GM12892 (cell line): ENCODE measurements around the gene MEGF11.
"Not testable (repeated sequence)": the region's sequence is repeated elsewhere in the genome, so short reads cannot be mapped to it uniquely, and the experiment has no call there.

ENCODE experiments used
- DNase-seq: peaks from one replicate; pipeline ENCODE4 v3.0.0; 2011; ENCODE audit not compliant: insufficient read length
- FAIRE-seq: peaks from 2 replicates; lab custom pipeline; 2011; peaks lifted over from hg19 to GRCh38; lab: Jason Lieb, UNC
- POLR2A ChIP-seq: IDR thresholded peaks from 2 replicates; pipeline ENCODE4 v1.6.1; 2011; ENCODE audit warnings: low read depth, low read length, control low read depth
- POLR2AphosphoS5 ChIP-seq: IDR thresholded peaks from 2 replicates; pipeline ENCODE4 v1.6.1; 2011; ENCODE audit warnings: low read depth, low read length, control low read depth
- TAF1 ChIP-seq: IDR thresholded peaks from 2 replicates; pipeline ENCODE4 v1.6.1; 2011; ENCODE audit warnings: low read depth, mild to moderate bottlenecking, control low read depth, low read length, borderline replicate concordance

The MEGF11 gene

GRCh38 chr15:65877749-65878148 is 375.8 kb downstream of the MEGF11 start:
- no peak for DNase-seq
- no peak for FAIRE-seq
- TF ChIP-seq POLR2AphosphoS5 = no peak
- TF ChIP-seq TAF1 = no peak
- TF ChIP-seq POLR2A = no peak

GRCh38 chr15:65875458-65875857 is 378.1 kb downstream of the MEGF11 start:
- no peak for FAIRE-seq
- TF ChIP-seq POLR2AphosphoS5 (no peak), TAF1 (no peak), POLR2A (no peak)
- DNase-seq = no peak

- no peak for TF ChIP-seq TAF1
- no peak for TF ChIP-seq POLR2AphosphoS5
- no peak for TF ChIP-seq POLR2A
- FAIRE-seq = no peak
- DNase-seq = no peak
These were observed 380.3 kb downstream of the MEGF11 start for GRCh38 chr15:65873256-65873655.

- not testable (repeated sequence) for FAIRE-seq, DNase-seq
These were observed 381.0 kb downstream of the MEGF11 start for GRCh38 chr15:65872596-65872995.

- not testable (repeated sequence) for DNase-seq, FAIRE-seq
These were observed 381.7 kb downstream of the MEGF11 start for GRCh38 chr15:65871886-65872285.

GRCh38 chr15:65870889-65871533 is 382.5 kb downstream of the MEGF11 start:
- FAIRE-seq (peak; percentile 70), DNase-seq (peak; percentile 13)
- peak; percentile 54 for TF ChIP-seq POLR2A
- peak; percentile 48; the same call in 1 of the 2 replicates for TF ChIP-seq POLR2AphosphoS5
- TF ChIP-seq TAF1 = no peak

- no peak for DNase-seq
- TF ChIP-seq POLR2A = no peak; the same call in 1 of the 2 replicates
- FAIRE-seq = peak; percentile 64
These were observed 383.3 kb downstream of the MEGF11 start for GRCh38 chr15:65869954-65870871.

- DNase-seq = peak; percentile 86
- peak; percentile 90 for FAIRE-seq
- TF ChIP-seq POLR2A = peak; percentile 94
- TF ChIP-seq POLR2AphosphoS5 = peak; percentile 95
- peak; percentile 56; the same call in 1 of the 2 replicates for TF ChIP-seq TAF1
These were observed 384.2 kb downstream of the MEGF11 start, which contains the start of gene RAB11A for GRCh38 chr15:65869126-65869953. TSS of gene RAB11A (plus strand) at chr15:65869491. CDS start at chr15:65869586, 95 bp downstream.

GRCh38 chr15:65868546-65869125 is 384.9 kb downstream of the MEGF11 start:
- no peak for FAIRE-seq
- TF ChIP-seq POLR2AphosphoS5 (no peak), TAF1 (no peak), POLR2A (no peak)
- no peak for DNase-seq

GRCh38 chr15:65867933-65868332 is 385.6 kb downstream of the MEGF11 start:
- DNase-seq, FAIRE-seq: not testable (repeated sequence)

- no peak for FAIRE-seq
- DNase-seq = no peak
- no peak for TF ChIP-seq POLR2AphosphoS5
- no peak for TF ChIP-seq POLR2A
- no peak for TF ChIP-seq TAF1
These were observed 386.3 kb downstream of the MEGF11 start for GRCh38 chr15:65867244-65867643.

GRCh38 chr15:65863106-65863505 is 390.4 kb downstream of the MEGF11 start:
- TF ChIP-seq POLR2AphosphoS5 (no peak), TAF1 (no peak), POLR2A (no peak)
- FAIRE-seq (no peak), DNase-seq (no peak)
